HG02981 (cell line): ENCODE results near the gene CDKN1A.

ENCODE experiments used
- ATAC-seq: cut with Tn5 transposase; IDR thresholded peaks from one replicate; pipeline ENCODE4 v1.9.1; 2021; ENCODE audit warnings: mild to moderate bottlenecking, moderate library complexity; ENCODE audit not compliant: unreplicated experiment

The CDKN1A gene

GRCh38 chr6:36735110-36736071 is 56.9 kb downstream of the CDKN1A start:
- no peak for ATAC-seq
